ENCODE data around the gene ERMAP.
"Not testable (repeated sequence)": the region's sequence is repeated elsewhere in the genome, so short reads cannot be mapped to it uniquely, and the experiment has no call there.

- TF ChIP-seq, protein P1, sequence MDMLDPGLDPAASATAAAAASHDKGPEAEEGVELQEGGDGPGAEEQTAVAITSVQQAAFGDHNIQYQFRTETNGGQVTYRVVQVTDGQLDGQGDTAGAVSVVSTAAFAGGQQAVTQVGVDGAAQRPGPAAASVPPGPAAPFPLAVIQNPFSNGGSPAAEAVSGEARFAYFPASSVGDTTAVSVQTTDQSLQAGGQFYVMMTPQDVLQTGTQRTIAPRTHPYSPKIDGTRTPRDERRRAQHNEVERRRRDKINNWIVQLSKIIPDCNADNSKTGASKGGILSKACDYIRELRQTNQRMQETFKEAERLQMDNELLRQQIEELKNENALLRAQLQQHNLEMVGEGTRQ (IDR thresholded peaks at IDR 0.05; ENCODE audit: low read length), result not testable (repeated sequence)
- TF ChIP-seq, protein P2, sequence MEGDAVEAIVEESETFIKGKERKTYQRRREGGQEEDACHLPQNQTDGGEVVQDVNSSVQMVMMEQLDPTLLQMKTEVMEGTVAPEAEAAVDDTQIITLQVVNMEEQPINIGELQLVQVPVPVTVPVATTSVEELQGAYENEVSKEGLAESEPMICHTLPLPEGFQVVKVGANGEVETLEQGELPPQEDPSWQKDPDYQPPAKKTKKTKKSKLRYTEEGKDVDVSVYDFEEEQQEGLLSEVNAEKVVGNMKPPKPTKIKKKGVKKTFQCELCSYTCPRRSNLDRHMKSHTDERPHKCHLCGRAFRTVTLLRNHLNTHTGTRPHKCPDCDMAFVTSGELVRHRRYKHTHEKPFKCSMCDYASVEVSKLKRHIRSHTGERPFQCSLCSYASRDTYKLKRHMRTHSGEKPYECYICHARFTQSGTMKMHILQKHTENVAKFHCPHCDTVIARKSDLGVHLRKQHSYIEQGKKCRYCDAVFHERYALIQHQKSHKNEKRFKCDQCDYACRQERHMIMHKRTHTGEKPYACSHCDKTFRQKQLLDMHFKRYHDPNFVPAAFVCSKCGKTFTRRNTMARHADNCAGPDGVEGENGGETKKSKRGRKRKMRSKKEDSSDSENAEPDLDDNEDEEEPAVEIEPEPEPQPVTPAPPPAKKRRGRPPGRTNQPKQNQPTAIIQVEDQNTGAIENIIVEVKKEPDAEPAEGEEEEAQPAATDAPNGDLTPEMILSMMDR (IDR thresholded peaks at IDR 0.05; ENCODE audit: control extremely low read depth in 1 of 3, insufficient read depth in 1 of 3, low read depth in 1 of 3, low read length in 3 of 3), result not testable (repeated sequence)
Measured at GRCh38 chr1:42869751-42870150, 52.8 kb downstream of the ERMAP start.

Data from H1 (cell line).